Activated CD4-positive, alpha-beta T cell treated with anti-CD3 and anti-CD28 coated beads for 4 hours (primary cell): Measurements from ENCODE around the gene USP49.

Experiments used
- DNase-seq, 2 donors: peaks; one replicate each; pipeline ENCODE4 v3.0.0-alpha.2; 2020

Gene USP49

GRCh38 chr6:41748542-41748941 is 146.6 kb downstream of the USP49 start:
- DNase-seq: no peak

GRCh38 chr6:41748102-41748477 is 147.1 kb downstream of the USP49 start:
- DNase-seq: no peak

GRCh38 chr6:41747256-41748101 is 147.7 kb downstream of the USP49 start, which contains the start of gene PGC:
Gene PGC (minus strand): TSS chr6:41747397. CDS start chr6:41747334, 63 bp downstream.
- DNase-seq: no peak

GRCh38 chr6:41746107-41746506 is 149.1 kb downstream of the USP49 start:
- DNase-seq: no peak

- DNase-seq: no peak
Measured at GRCh38 chr6:41744236-41744787, 150.9 kb downstream of the USP49 start.

GRCh38 chr6:41743406-41744235 is 151.6 kb downstream of the USP49 start:
- DNase-seq: no peak

- no peak for DNase-seq
Measured at GRCh38 chr6:41741625-41742490, 153.3 kb downstream of the USP49 start.

- DNase-seq: no peak
Measured at GRCh38 chr6:41740366-41741162, 154.6 kb downstream of the USP49 start.
